ENCODE results near the gene FAM90A26.
"Not testable (repeated sequence)": the region's sequence is repeated elsewhere in the genome, so short reads cannot be mapped to it uniquely, and the experiment has no call there.

- TF ChIP-seq CTCF (conservative IDR thresholded peaks at IDR 0.05); ZFX (IDR thresholded peaks at IDR 0.05): not testable (repeated sequence)
Measured at GRCh38 chr4:9160046-9160445, 10.2 kb upstream of the FAM90A26 start.
